ENCODE results near the gene VPS35L.

The VPS35L gene

GRCh38 chr16:19744670-19745069, 189.2 kb downstream of the VPS35L start:
- no peak overlapping the region for H3K4me3 ChIP-seq (ENCODE audit: low read depth, low read length)
- no peak for DNase-seq (ENCODE audit: low read depth)
- TF ChIP-seq CTCF (IDR thresholded peaks at IDR 0.05; ENCODE audit: low read depth, low read length, missing control alignments): no peak

DNA sequence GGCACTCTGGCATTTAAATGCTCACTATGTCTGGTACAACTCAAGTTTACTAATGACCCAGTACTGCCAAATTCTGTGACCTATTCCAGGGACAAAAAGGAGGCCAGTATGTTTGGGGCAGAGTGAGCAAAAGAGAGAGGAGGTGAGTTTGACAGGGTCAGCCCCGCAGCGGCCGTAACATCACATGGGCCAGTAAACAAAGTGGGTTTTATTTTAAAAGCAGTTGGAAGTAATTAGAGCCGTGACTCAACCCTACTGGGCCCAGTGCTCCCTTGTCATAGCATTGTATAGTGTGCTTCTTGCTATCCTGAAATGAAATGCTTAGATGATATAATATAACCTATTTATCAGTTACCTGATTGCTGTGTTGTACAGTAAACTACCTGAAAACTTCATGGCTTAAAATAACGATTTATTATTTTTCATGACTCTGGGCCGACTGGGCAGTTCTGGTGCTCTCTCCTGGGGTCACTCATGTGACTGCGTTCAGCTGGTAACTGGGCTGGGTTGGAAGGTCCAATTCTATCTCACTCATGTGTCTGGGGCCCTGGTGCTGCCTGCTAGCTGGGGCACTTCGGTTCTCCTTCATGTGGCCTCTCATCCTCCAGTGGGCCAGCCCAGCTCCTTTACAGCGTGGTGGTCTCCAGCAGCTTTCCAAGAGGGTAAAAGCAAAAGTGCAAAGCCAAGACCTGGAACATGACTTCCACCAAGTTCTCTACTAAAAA, 189.9 kb downstream of the VPS35L start:
- TF ChIP-seq CTCF (IDR thresholded peaks at IDR 0.05; ENCODE audit: low read depth, low read length, missing control alignments): no peak
- DNase-seq (ENCODE audit: low read depth): no peak

GRCh38 chr16:19746561-19746960, 191.1 kb downstream of the VPS35L start:
- H3K4me3 ChIP-seq (ENCODE audit: low read depth, low read length): no peak overlapping the region
- TF ChIP-seq CTCF (IDR thresholded peaks at IDR 0.05; ENCODE audit: low read depth, low read length, missing control alignments): no peak
- no peak for DNase-seq (ENCODE audit: low read depth)

More for the DNA sequence above, 189.9 kb downstream of the VPS35L start:
- no peak overlapping the region for H3K4me3 ChIP-seq (ENCODE audit: low read depth, low read length)

GRCh38 chr16:19748389-19749168, 193.1 kb downstream of the VPS35L start:
- TF ChIP-seq CTCF (IDR thresholded peaks at IDR 0.05; ENCODE audit: low read depth, low read length, missing control alignments): no peak
- H3K4me3 ChIP-seq (ENCODE audit: low read depth, low read length): no peak overlapping the region
- DNase-seq (ENCODE audit: low read depth): no peak

DNA sequence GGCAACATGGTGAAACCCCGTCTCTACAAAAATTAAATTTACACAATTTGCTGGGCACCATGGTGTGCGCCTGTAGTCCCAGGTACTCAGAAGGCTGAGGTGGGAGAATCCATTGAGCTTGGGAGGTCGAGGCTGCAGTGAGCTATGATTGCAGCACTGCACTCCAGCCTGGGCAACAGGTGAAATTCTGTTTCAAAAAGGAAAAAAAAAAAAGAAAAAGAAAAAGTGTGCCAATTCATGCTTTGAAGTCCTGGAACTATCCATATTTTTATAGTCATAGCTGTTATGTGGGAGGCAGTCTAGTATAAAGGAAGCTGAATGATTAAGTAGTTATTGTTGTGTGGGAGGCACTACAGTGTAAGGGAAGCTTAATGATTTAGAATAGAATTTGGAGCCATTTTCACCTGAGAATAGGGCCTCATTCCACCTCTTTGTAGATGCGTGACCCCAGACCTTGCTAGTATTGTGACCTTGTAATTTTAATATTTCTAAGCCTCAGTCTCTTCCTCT, 194.1 kb downstream of the VPS35L start:
- no peak overlapping the region for H3K4me3 ChIP-seq (ENCODE audit: low read depth, low read length)
- TF ChIP-seq CTCF (IDR thresholded peaks at IDR 0.05; ENCODE audit: low read depth, low read length, missing control alignments): no peak
- DNase-seq (ENCODE audit: low read depth): no peak
